ENCODE data around the gene PIWIL1. TPM values are rescaled to one million over a fixed set of nuclear protein-coding genes. Genes with fewer than 3 reads are reported as not detected.

PIWIL1 gene
- total RNA-seq, 1 donor from 2014 or later, result 0.12 TPM

DNA sequence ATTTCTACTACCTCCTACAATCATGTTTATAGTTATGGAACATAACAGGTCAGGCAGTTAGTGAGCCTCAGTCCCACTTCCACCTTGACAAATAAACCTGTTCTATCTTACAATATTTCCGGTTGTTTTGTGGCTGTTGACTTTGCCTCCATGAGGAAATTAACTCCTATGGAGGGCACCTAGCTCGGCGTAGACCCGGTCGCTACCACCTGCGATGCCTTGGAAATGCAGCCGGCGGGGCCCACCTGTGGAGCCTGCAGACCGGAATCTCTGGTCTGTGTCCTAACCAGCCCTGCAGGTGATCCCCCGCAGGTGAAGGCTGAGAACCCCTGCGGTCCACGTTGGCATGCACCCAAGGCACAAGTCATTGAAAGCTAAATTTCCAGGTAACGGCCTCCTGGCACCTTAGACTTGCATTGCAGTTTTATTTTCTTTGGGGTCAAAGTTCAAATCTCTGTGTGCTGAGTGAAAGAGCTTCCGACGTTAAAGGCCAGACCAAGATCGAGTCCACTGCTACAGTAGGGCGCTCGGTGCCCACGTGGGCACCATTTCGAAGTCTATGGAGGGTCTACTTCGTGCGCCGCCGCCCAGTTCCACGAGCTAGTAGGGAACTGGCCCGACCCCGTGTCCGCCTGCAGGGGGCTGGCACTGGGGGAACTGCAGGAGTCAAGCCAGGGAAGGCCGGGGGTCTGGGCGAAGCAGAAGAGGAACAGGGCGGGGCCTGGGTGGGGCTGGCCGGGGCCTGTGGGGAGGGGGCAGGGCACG, 782 bp upstream of the PIWIL1 start:
- DNase-seq (ENCODE audit: low spot score), result no peak

- DNase-seq (ENCODE audit: low spot score), result no peak
Observed at GRCh38 chr12:130338794-130339601, 1.3 kb downstream of the PIWIL1 start.

DNA sequence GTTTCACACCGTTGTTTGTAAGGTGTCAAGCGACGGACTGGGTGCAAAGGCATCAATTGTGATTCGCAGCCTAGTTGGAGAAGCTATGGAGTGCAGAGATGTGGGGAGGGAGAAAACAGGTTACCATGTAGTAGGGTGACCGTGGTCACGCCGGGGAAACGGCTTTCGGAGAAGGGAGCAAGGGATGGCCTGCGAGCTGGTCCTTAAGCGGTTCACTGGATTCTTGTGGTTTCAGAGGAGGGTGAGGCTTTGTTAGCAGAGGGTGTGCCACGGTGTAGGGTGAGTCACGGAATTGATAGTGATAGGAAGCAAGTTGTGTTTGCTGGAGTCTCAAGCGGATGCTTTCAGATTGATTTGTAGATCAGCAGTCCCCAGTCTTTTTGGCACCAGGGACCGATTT, 2.3 kb downstream of the PIWIL1 start:
- DNase-seq (ENCODE audit: low spot score), result peak; percentile 44

DNA sequence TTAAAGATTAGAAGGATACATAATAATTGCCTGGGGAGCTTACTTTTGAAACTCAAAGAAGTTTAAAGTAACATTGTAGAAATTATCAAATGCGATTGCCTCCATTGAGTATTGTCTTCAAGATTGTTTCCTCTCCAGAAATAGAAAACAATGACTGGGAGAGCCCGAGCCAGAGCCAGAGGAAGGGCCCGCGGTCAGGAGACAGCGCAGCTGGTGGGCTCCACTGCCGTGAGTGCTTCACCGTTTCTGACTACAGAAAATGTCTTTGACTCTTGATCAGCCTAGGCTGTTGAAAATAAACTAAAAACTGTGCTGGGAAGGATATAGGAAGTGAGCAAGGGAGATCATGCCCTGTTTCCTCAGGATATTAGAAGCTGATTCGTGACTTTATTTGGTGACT, 4.8 kb downstream of the PIWIL1 start:
- DNase-seq (ENCODE audit: low spot score), result no peak

GRCh38 chr12:130342842-130343241, 5.2 kb downstream of the PIWIL1 start:
- DNase-seq (ENCODE audit: low spot score), result no peak

DNA sequence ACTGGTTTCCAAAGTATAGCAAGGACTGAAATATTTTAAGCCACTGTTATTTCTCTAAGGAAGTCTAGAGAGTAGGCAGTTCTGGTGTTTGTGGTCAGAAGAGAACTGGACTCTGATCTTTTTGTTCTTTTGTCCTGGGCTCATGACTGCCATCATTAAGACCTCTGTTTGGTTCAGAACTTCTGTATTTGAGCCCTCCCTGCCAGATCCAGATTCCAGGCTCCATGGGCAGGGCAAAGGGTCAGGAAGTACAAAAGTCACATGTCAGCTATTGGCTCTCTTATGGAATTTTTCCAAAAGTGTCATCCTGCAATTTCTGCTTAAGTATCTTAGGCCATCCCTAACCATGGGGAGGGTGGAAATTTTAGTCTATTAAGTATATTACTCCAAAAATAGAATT, 6.8 kb downstream of the PIWIL1 start:
- DNase-seq (ENCODE audit: low spot score), result no peak

- DNase-seq (ENCODE audit: low spot score), result no peak
Observed at GRCh38 chr12:130345292-130345691, 7.6 kb downstream of the PIWIL1 start.

GRCh38 chr12:130347588-130347987, 9.9 kb downstream of the PIWIL1 start:
- DNase-seq (ENCODE audit: low spot score), result no peak

DNA sequence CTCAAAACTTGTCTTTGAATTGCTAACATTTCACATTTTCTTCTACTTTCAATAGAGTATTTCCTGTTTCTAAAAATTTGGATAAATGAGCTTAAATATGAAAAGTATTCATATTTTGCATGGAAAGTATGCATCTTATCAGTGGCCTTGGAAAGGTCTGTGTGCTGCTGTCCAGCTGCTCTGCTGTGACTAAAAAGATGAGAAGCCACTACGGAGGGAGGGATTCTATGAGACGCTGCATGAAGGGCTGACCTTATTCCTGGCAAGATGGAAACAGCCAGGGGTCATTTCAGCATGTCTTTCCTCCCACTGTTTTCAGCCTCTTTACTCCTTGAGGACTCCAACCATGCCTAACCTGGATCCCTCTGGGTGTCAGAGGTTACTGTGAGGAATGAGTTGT, 13.0 kb downstream of the PIWIL1 start:
- no peak for DNase-seq (ENCODE audit: low spot score)

DNA sequence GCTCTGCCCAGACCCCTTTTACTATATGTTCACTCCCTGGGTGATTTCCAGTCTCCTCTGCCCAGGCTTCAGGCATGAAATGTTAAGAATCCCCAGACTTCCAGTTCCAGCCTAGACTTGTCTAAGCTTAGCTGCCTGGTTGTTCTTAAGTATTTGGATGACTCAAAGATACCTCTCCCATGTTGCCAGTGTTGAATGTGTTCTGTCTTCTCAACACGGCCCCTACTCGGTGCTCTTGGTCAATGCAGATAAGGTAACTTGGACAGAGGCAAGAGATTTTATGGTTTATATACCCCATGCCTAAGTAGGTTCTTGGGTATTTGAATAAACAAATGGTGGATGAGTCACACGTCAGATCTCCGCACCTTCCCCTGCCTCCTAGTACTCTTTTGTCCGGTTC, 13.6 kb downstream of the PIWIL1 start:
- no peak for DNase-seq (ENCODE audit: low spot score)

- no peak for DNase-seq (ENCODE audit: low spot score)
Observed at GRCh38 chr12:130353081-130353480, 15.4 kb downstream of the PIWIL1 start.

DNA sequence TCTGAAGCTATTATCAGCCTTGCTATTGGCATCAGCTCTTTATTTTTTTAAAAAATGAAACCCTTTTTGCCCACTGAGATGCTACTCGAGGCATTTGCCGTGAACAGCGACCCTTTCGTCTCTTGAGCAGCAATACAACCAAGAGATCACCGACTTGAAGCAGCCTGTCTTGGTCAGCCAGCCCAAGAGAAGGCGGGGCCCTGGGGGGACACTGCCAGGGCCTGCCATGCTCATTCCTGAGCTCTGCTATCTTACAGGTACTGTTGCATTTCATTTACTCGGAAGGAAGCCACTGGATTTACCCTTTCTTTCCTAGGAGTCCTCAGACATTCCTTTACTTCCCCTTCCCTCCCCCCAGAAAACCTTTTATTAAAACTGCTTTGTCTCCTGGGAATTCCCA, 16.7 kb downstream of the PIWIL1 start:
- no peak for DNase-seq (ENCODE audit: low spot score)

DNA sequence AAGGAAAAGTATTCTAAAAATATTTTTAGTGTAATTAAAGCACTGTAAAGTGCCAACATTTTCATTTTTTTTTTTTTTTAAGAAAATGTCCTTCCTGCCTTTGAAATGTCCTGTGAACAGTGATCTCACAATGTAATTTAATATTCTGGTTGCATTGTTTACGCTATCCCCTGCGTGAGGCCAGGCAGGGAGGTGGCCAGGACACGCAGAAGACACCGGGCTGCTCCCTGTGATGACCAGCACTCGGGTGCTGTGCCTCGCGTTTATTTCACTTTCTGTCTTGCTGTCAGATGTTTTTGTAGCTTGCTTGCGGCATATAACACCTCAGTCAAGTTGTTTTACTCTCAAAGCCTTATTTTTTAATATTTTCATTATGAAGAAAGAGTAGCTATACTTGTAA, 18.5 kb downstream of the PIWIL1 start:
- DNase-seq (ENCODE audit: low spot score), result no peak

DNA sequence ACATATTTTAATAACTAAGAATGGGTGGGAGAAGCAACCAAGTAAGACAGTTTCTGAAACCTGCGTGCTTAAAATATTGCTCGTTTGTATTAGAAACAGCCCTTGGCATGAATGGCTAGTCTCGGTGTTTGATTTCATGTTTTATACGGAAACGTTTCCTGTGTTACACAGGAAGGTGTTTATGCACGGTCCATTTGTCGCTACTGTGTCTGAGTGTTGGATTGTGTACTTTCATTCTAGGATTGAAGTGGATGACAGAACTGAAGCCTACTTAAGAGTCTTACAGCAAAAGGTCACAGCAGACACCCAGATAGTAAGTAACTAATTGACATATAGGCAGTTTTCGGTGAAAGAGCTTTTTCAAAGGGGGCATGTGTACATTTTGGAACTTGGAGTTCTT, 19.6 kb downstream of the PIWIL1 start:
- no peak for DNase-seq (ENCODE audit: low spot score)

- DNase-seq (ENCODE audit: low spot score), result no peak
Observed at GRCh38 chr12:130357729-130358330, 20.1 kb downstream of the PIWIL1 start.

DNA sequence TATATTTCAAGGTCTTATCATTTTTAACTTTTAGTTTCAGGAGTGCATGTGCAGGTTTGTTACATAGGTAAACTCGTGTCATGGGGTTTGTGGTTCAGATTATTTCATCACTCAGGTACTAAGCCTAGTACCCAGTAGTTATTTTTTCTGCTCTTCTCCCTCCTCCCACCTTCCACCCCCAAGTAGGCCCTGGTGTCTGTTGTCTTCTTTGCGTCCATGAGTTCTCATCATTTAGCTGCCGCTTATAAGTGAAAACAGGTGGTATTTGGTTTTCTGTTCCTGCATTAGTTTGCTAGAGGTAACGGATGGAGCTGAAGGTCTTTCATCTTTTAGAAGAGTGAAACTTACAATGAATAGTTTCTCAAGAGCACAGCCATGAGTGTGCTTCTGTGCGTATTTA, 24.4 kb downstream of the PIWIL1 start:
- DNase-seq (ENCODE audit: low spot score), result no peak

- no peak for DNase-seq (ENCODE audit: low spot score)
Observed at GRCh38 chr12:130364578-130364977, 26.9 kb downstream of the PIWIL1 start.

DNA sequence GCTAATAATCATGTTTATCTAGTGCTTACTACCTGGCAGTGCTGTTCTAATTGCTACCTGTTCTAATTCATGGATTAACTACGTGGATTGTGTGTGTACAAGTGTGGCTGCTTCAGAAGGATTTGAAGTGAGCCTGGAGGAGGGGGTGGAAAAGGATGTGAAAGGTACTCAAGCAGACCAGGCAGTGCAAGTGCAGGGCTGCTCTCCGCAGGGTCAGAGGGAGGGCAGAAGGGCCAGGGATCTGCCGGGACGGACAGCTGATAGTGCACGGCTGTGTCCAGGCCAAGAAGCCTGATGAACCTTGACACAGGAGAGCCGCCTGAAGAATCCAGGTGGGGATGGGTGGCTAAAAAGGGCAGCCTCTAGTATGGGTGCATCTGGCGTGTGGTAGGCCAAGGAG, 28.5 kb downstream of the PIWIL1 start:
- DNase-seq (ENCODE audit: low spot score), result no peak

DNA sequence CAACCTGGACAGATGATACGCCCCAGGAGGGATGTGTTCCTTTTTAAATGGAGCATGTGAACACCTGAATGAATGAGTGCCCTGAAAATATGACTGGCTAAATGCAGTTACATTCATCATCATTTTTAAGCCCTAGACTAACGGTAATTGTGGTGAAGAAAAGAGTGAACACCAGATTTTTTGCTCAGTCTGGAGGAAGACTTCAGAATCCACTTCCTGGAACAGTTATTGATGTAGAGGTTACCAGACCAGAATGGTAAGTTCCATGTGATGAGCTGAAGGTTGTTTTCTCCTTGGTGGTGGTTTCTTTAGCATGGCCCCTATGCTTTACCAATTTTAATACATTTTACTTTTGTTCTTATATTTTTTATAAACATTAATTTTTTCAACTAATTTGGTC, 29.3 kb downstream of the PIWIL1 start:
- no peak for DNase-seq (ENCODE audit: low spot score)

GRCh38 chr12:130367523-130367922, 29.8 kb downstream of the PIWIL1 start:
- DNase-seq (ENCODE audit: low spot score), result no peak

GRCh38 chr12:130369816-130370215, 32.1 kb downstream of the PIWIL1 start:
- DNase-seq (ENCODE audit: low spot score), result no peak

DNA sequence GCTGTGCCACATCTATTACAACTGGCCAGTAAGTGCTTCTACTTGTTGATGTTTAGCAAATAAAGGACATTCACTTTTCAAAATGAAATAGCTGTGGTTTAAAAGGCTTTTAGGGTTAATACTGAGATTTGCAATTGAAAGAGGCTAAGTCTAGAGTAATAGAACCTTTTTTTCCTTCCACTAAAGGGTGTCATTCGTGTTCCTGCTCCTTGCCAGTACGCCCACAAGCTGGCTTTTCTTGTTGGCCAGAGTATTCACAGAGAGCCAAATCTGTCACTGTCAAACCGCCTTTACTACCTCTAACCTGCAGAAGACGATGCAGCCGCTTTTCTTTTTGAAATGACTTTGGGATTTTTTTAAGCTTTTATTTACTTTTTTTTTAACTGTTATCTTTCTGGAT, 33.6 kb downstream of the PIWIL1 start:
- DNase-seq (ENCODE audit: low spot score), result no peak

DNA sequence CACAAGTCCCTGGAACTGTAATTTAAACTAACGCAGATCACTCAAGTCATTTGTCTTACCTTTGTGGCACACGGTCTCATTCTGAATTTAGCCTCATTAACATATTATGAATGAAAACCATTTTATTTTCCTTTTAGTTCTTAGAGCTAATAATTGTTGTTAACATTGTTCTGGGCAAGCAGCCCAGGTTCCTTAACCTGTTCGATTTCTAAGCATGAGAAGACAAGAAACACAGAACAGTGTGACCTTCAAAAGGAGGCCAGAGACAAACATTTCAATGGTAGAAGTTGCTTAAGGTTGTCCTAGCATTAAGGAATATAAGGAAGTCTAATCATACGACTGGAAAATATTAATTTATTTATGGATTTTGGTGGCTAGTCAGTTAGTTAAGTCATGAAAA, 35.2 kb downstream of the PIWIL1 start:
- peak; percentile 56 for DNase-seq (ENCODE audit: low spot score)
